HAP-1 (cell line): ENCODE results near the gene KDM6A.
"Not testable (repeated sequence)": the region's sequence is repeated elsewhere in the genome, so short reads cannot be mapped to it uniquely, and the experiment has no call there.

Experiments
- DNase-seq, 2 experiments: peaks; one replicate each; pipeline ENCODE4 v3.0.0-alpha.2; 2016 to 2020; ENCODE audit warnings: low spot score in 2 of 2
- H3K27me3 ChIP-seq: fragments of 250-450 bp; sonication (Bioruptor Pico); 2 replicates; pipeline ENCODE4 v1.5.1; 2020; ENCODE audit warnings: low read depth, mild to moderate bottlenecking, moderate library complexity
- H3K36me3 ChIP-seq: fragments of 250-450 bp; sonication (Bioruptor Pico); replicated peaks from 2 replicates; pipeline ENCODE4 v1.5.1; 2020; ENCODE audit warnings: mild to moderate bottlenecking
- H3K4me1 ChIP-seq: fragments of 250-450 bp; sonication (Bioruptor Pico); 2 replicates; pipeline ENCODE4 v1.5.1; 2020; ENCODE audit warnings: mild to moderate bottlenecking
- H3K4me3 ChIP-seq: fragments of 250-450 bp; sonication (Bioruptor Pico); 2 replicates; pipeline ENCODE4 v1.5.1; 2020; ENCODE audit warnings: mild to moderate bottlenecking, moderate library complexity
- H3K9me3 ChIP-seq: fragments of 250-450 bp; sonication (Bioruptor Pico); 2 replicates; pipeline ENCODE4 v1.5.1; 2020; ENCODE audit warnings: mild to moderate bottlenecking, moderate library complexity
- in situ Hi-C: fragments of 300-500 bp; cut with MboI; formaldehyde crosslinking; loops from 3 replicates; pipeline ENCODE4 v1.14.3; 2020; ENCODE audit warnings: low sequenced_read_pairs, inconsistent platforms, mixed read lengths

Gene KDM6A

GRCh38 chrX:44874420-44875184 is 1.6 kb downstream of the KDM6A start:
- peak overlapping the region; percentile 89 for H3K4me3 ChIP-seq
- DNase-seq: peak; percentile 59 to 61
- H3K36me3 ChIP-seq: peaks cover 7% of the 10 kb centered on the region
- H3K27me3 ChIP-seq: no peaks in the 10 kb centered on the region
- H3K4me1 ChIP-seq: peaks cover 8% of the 10 kb centered on the region
- in situ Hi-C loops: no loop called here
- H3K9me3 ChIP-seq: no peaks in the 10 kb centered on the region

GRCh38 chrX:44875185-44875489 is 2.1 kb downstream of the KDM6A start:
- DNase-seq: no peak
- H3K27me3 ChIP-seq: no peaks in the 10 kb centered on the region
- H3K4me3 ChIP-seq: peak overlapping the region; percentile 89
- peaks cover 8% of the 10 kb centered on the region for H3K4me1 ChIP-seq
- peaks cover 7% of the 10 kb centered on the region for H3K36me3 ChIP-seq
- in situ Hi-C loops: no loop called here
- no peaks in the 10 kb centered on the region for H3K9me3 ChIP-seq

- peak overlapping the region; percentile 89 for H3K4me3 ChIP-seq
Measured at GRCh38 chrX:44876086-44876485, 3.1 kb downstream of the KDM6A start.

GRCh38 chrX:44876767-44877166 is 3.8 kb downstream of the KDM6A start:
- no peak for DNase-seq
- Histone ChIP-seq H3K36me3 (peaks cover 7% of the 10 kb centered on the region), H3K9me3 (no peaks in the 10 kb centered on the region), H3K4me1 (peaks cover 6% of the 10 kb centered on the region), H3K27me3 (no peaks in the 10 kb centered on the region), H3K4me3 (no peak overlapping the region)
- in situ Hi-C loops: no loop called here

More at GRCh38 chrX:44876086-44876485, 3.1 kb downstream of the KDM6A start:
- in situ Hi-C loops: no loop called here
- Histone ChIP-seq H3K27me3 (no peaks in the 10 kb centered on the region), H3K9me3 (no peaks in the 10 kb centered on the region), H3K36me3 (peaks cover 7% of the 10 kb centered on the region), H3K4me1 (peaks cover 8% of the 10 kb centered on the region)
- no peak for DNase-seq

GRCh38 chrX:44878780-44879179 is 5.8 kb downstream of the KDM6A start:
- DNase-seq: no peak
- Histone ChIP-seq H3K27me3 (no peaks in the 10 kb centered on the region), H3K36me3 (no peaks in the 10 kb centered on the region; the same call in none of the 2 replicates), H3K4me1 (peaks cover 6% of the 10 kb centered on the region), H3K4me3 (no peak overlapping the region), H3K9me3 (no peaks in the 10 kb centered on the region)
- in situ Hi-C loops: no loop called here

GRCh38 chrX:44881549-44881948 is 8.6 kb downstream of the KDM6A start:
- DNase-seq: no peak
- in situ Hi-C loops: no loop called here
- no peaks in the 10 kb centered on the region; the same call in 1 of the 2 replicates for H3K36me3 ChIP-seq
- H3K4me1 ChIP-seq: no peaks in the 10 kb centered on the region
- H3K27me3 ChIP-seq: no peaks in the 10 kb centered on the region
- H3K9me3 ChIP-seq: no peaks in the 10 kb centered on the region
- no peak overlapping the region for H3K4me3 ChIP-seq

- in situ Hi-C loops: no loop called here
- Histone ChIP-seq H3K4me1 (no peaks in the 10 kb centered on the region), H3K27me3 (no peaks in the 10 kb centered on the region), H3K36me3 (no peaks in the 10 kb centered on the region), H3K9me3 (no peaks in the 10 kb centered on the region), H3K4me3 (no peak overlapping the region)
- DNase-seq: no peak
Measured at GRCh38 chrX:44882635-44883034, 9.6 kb downstream of the KDM6A start.

GRCh38 chrX:44884944-44885343 is 12.0 kb downstream of the KDM6A start:
- Histone ChIP-seq H3K9me3 (no peaks in the 10 kb centered on the region), H3K27me3 (no peaks in the 10 kb centered on the region), H3K36me3 (no peaks in the 10 kb centered on the region), H3K4me3 (no peak overlapping the region), H3K4me1 (no peaks in the 10 kb centered on the region)
- DNase-seq: no peak
- in situ Hi-C loops: no loop called here

GRCh38 chrX:44889824-44890223 is 16.8 kb downstream of the KDM6A start:
- no peak for DNase-seq
- Histone ChIP-seq H3K9me3 (0 out of 2 replicates have a peak, but pooled peaks cover 3% of the 10 kb centered on the region), H3K36me3 (no peaks in the 10 kb centered on the region), H3K27me3 (no peaks in the 10 kb centered on the region), H3K4me3 (no peak overlapping the region), H3K4me1 (0 out of 2 replicates have a peak, but pooled peaks cover 2% of the 10 kb centered on the region)
- in situ Hi-C loops: no loop called here

- H3K9me3 ChIP-seq: 0 out of 2 replicates have a peak, but pooled peaks cover 3% of the 10 kb centered on the region
- H3K27me3 ChIP-seq: no peaks in the 10 kb centered on the region
- no peaks in the 10 kb centered on the region for H3K36me3 ChIP-seq
- in situ Hi-C loops: no loop called here
- no peak for DNase-seq
- H3K4me1 ChIP-seq: 0 out of 2 replicates have a peak, but pooled peaks cover 2% of the 10 kb centered on the region
- no peak overlapping the region for H3K4me3 ChIP-seq
Measured at GRCh38 chrX:44890247-44890646, 17.3 kb downstream of the KDM6A start.

- H3K36me3 ChIP-seq, H3K4me1 ChIP-seq, in situ Hi-C loops, H3K27me3 ChIP-seq, DNase-seq, H3K9me3 ChIP-seq, H3K4me3 ChIP-seq: not testable (repeated sequence)
Measured at GRCh38 chrX:44890687-44891086, 17.7 kb downstream of the KDM6A start.

GRCh38 chrX:44891642-44892041 is 18.7 kb downstream of the KDM6A start:
- in situ Hi-C loops: no loop called here
- Histone ChIP-seq H3K27me3 (no peaks in the 10 kb centered on the region), H3K9me3 (0 out of 2 replicates have a peak, but pooled peaks cover 3% of the 10 kb centered on the region), H3K4me3 (no peak overlapping the region), H3K4me1 (0 out of 2 replicates have a peak, but pooled peaks cover 2% of the 10 kb centered on the region), H3K36me3 (no peaks in the 10 kb centered on the region)
- no peak for DNase-seq

- H3K27me3 ChIP-seq: no peaks in the 10 kb centered on the region
- peaks cover 2% of the 10 kb centered on the region; the same call in 1 of the 2 replicates for H3K4me1 ChIP-seq
- no peaks in the 10 kb centered on the region for H3K36me3 ChIP-seq
- in situ Hi-C loops: no loop called here
- H3K4me3 ChIP-seq: no peak overlapping the region
- H3K9me3 ChIP-seq: no peaks in the 10 kb centered on the region; the same call in 1 of the 2 replicates
- DNase-seq: no peak
Measured at GRCh38 chrX:44896876-44897186, 23.8 kb downstream of the KDM6A start.

- no peak overlapping the region for H3K4me3 ChIP-seq
- H3K4me1 ChIP-seq: peaks cover 2% of the 10 kb centered on the region; the same call in 1 of the 2 replicates
- H3K27me3 ChIP-seq: no peaks in the 10 kb centered on the region
- no peak for DNase-seq
- H3K9me3 ChIP-seq: peaks cover 2% of the 10 kb centered on the region; the same call in 1 of the 2 replicates
- no peaks in the 10 kb centered on the region for H3K36me3 ChIP-seq
- in situ Hi-C loops: no loop called here
Measured at GRCh38 chrX:44897539-44897938, 24.6 kb downstream of the KDM6A start.
